SKM-1 (cell line): Measurements from ENCODE around the gene CCDC86.
A peak's percentile ranks its signal among the peaks of the same experiment; 100 is the strongest.

Experiments used
- DNase-seq: peaks from one replicate; lab custom pipeline; 2025; ENCODE audit not compliant: unreplicated experiment; lab: John Stamatoyannopoulos, UW

Gene CCDC86

GRCh38 chr11:60831143-60831500 is 10.8 kb upstream of the CCDC86 start:
- peak; percentile 10 for DNase-seq

GRCh38 chr11:60831501-60832079 is 10.3 kb upstream of the CCDC86 start:
- DNase-seq, result no peak

GRCh38 chr11:60834742-60835533 is 7.0 kb upstream of the CCDC86 start:
- no peak for DNase-seq

GRCh38 chr11:60835534-60835846 is 6.4 kb upstream of the CCDC86 start:
- no peak for DNase-seq

GRCh38 chr11:60836866-60837515 is 4.9 kb upstream of the CCDC86 start:
- no peak for DNase-seq

- DNase-seq, result no peak
Measured at GRCh38 chr11:60838132-60838531, 3.8 kb upstream of the CCDC86 start.

GRCh38 chr11:60840470-60841430 is 1.2 kb upstream of the CCDC86 start:
- no peak for DNase-seq

- no peak for DNase-seq
Measured at GRCh38 chr11:60842668-60843600, 1.0 kb downstream of the CCDC86 start.

GRCh38 chr11:60844045-60844869 is 2.3 kb downstream of the CCDC86 start:
- no peak for DNase-seq

- no peak for DNase-seq
Measured at GRCh38 chr11:60844870-60845221, 2.9 kb downstream of the CCDC86 start.

GRCh38 chr11:60845338-60845737 is 3.4 kb downstream of the CCDC86 start:
- no peak for DNase-seq

GRCh38 chr11:60847281-60847680 is 5.4 kb downstream of the CCDC86 start:
- no peak for DNase-seq

- DNase-seq, result no peak
Measured at GRCh38 chr11:60847896-60848295, 6.0 kb downstream of the CCDC86 start.

GRCh38 chr11:60848714-60849151 is 6.8 kb downstream of the CCDC86 start:
- peak; percentile 44 for DNase-seq

GRCh38 chr11:60849641-60850520 is 8.0 kb downstream of the CCDC86 start:
- DNase-seq, result no peak

GRCh38 chr11:60851327-60852104 is 9.6 kb downstream of the CCDC86 start:
- DNase-seq, result no peak

- no peak for DNase-seq
Measured at GRCh38 chr11:60852117-60852981, 10.4 kb downstream of the CCDC86 start.
